Measurements from ENCODE around the gene UBL7. TPM values are rescaled to one million over a fixed set of nuclear protein-coding genes. Genes with fewer than 3 reads are reported as not detected.

The UBL7 gene
- polyA plus RNA-seq, 1 donor from 2014 or later: 70.7 TPM

DNA sequence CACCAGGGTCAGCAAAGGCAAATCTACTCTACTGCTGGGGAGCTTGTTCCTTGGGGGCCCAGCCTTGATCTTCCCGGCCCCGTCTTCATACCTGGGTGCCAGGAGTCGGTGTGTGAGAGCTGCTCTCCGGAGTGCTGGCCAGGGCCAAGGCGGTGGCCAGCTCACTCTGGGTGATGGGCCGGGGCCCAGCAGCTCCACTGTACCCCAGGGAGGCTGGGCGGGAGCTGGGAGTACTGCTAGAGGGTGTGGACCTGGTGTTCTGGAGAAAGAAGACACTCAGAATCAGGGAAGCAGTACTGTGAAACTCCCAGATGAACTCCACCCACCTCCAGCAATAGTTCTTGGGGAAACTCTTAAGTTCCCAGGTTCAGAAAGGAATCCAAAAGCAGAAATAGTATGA is 11.9 kb downstream of the UBL7 start:
- TF ChIP-seq MXI1 (conservative IDR thresholded peaks at IDR 0.05; ENCODE audit: poor library complexity, severe bottlenecking) (no peak), TAF1 (IDR thresholded peaks at IDR 0.05; ENCODE audit: low read depth) (no peak), SMC3 (conservative IDR thresholded peaks at IDR 0.05; ENCODE audit: poor library complexity) (no peak), EP300 (conservative IDR thresholded peaks at IDR 0.05; ENCODE audit: poor library complexity, severe bottlenecking) (no peak), RAD21 (conservative IDR thresholded peaks at IDR 0.05) (no peak), POLR2AphosphoS5 (IDR thresholded peaks at IDR 0.05) (no peak), EZH2 (IDR thresholded peaks at IDR 0.05; ENCODE audit: borderline replicate concordance, insufficient read depth, low read length, poor library complexity, severe bottlenecking) (no peak)
- TF ChIP-seq, protein P1, sequence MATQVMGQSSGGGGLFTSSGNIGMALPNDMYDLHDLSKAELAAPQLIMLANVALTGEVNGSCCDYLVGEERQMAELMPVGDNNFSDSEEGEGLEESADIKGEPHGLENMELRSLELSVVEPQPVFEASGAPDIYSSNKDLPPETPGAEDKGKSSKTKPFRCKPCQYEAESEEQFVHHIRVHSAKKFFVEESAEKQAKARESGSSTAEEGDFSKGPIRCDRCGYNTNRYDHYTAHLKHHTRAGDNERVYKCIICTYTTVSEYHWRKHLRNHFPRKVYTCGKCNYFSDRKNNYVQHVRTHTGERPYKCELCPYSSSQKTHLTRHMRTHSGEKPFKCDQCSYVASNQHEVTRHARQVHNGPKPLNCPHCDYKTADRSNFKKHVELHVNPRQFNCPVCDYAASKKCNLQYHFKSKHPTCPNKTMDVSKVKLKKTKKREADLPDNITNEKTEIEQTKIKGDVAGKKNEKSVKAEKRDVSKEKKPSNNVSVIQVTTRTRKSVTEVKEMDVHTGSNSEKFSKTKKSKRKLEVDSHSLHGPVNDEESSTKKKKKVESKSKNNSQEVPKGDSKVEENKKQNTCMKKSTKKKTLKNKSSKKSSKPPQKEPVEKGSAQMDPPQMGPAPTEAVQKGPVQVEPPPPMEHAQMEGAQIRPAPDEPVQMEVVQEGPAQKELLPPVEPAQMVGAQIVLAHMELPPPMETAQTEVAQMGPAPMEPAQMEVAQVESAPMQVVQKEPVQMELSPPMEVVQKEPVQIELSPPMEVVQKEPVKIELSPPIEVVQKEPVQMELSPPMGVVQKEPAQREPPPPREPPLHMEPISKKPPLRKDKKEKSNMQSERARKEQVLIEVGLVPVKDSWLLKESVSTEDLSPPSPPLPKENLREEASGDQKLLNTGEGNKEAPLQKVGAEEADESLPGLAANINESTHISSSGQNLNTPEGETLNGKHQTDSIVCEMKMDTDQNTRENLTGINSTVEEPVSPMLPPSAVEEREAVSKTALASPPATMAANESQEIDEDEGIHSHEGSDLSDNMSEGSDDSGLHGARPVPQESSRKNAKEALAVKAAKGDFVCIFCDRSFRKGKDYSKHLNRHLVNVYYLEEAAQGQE (IDR thresholded peaks at IDR 0.05; ENCODE audit: borderline replicate concordance): no peak
- TF ChIP-seq, protein P2, sequence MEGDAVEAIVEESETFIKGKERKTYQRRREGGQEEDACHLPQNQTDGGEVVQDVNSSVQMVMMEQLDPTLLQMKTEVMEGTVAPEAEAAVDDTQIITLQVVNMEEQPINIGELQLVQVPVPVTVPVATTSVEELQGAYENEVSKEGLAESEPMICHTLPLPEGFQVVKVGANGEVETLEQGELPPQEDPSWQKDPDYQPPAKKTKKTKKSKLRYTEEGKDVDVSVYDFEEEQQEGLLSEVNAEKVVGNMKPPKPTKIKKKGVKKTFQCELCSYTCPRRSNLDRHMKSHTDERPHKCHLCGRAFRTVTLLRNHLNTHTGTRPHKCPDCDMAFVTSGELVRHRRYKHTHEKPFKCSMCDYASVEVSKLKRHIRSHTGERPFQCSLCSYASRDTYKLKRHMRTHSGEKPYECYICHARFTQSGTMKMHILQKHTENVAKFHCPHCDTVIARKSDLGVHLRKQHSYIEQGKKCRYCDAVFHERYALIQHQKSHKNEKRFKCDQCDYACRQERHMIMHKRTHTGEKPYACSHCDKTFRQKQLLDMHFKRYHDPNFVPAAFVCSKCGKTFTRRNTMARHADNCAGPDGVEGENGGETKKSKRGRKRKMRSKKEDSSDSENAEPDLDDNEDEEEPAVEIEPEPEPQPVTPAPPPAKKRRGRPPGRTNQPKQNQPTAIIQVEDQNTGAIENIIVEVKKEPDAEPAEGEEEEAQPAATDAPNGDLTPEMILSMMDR (IDR thresholded peaks at IDR 0.05; ENCODE audit: poor library complexity, severe bottlenecking): no peak
- Histone ChIP-seq H3K4me2 (ENCODE audit: low read length) (no peak overlapping the region), H2AFZ (ENCODE audit: low read depth, low read length) (no peak overlapping the region), H3K27ac (ENCODE audit: low read length) (no peak overlapping the region), H3K9me3 (ENCODE audit: low read length) (no peaks in the 10 kb centered on the region), H3K9ac (ENCODE audit: low read length) (no peak overlapping the region), H3F3A (ENCODE audit: insufficient read depth, low read length, poor library complexity, severe bottlenecking) (no peaks in the 10 kb centered on the region), H3K79me2 (replicated peaks; ENCODE audit: insufficient read depth, low read length) (no peaks in the 10 kb centered on the region), H3K4me3 (ENCODE audit: low read length) (no peak overlapping the region), H3K9me2 (ENCODE audit: insufficient read depth, low read length) (no peaks in the 10 kb centered on the region), H3K27me3 (ENCODE audit: insufficient read depth, low read depth, low read length) (no peaks in the 10 kb centered on the region), H3K36me3 (ENCODE audit: insufficient read depth, low read length) (no peaks in the 10 kb centered on the region), H4K20me1 (ENCODE audit: insufficient read depth) (no peaks in the 10 kb centered on the region)

DNA sequence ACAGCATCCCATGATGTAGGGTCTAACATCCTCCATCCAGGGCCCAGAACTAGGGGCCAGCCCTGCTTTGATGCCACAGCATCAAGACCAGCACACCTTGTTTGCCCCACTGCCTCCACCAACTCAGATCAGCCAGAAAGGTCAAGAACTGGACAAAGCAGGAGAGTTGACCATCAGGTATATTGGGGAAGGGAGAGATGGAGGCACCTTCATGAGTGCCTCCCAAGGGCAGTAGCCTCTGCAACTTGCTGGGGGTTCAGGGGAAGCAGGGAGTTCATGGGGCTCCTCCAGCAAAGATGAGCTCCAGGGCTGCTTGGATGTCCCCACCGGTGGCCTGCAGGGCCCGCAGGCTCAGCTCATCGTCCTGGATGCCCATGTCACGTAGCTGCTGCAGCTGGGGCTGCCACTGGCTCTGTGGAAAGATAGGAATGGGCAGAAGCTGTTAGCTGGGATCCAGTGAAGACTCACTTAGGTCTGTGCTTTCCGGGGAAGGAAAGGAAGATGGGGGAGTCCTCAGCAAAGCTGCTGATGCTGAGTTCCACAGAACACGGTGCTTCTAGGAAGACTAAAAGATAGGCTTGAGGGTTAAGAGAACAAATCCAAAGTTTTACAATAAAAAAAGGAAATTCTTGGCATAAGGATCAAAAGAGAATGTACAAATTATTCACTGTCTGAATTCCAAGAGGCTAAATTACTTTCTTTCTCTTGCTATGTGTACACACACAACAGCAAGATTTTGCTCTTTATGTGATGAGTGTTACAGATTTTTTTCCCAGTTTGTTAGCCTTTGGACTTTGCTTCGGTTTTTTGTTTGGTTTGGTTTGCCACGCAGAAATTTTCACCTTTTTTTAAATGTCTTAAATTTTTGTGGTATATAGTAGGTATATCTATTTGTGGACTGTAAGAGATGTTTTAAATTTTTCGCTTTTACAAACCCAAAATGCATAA is 14.9 kb downstream of the UBL7 start:
- no peaks in the 10 kb centered on the region for H3F3A ChIP-seq (ENCODE audit: insufficient read depth, low read length, poor library complexity, severe bottlenecking)
- no peaks in the 10 kb centered on the region for H3K9me3 ChIP-seq (ENCODE audit: low read length)
- H3K9ac ChIP-seq (ENCODE audit: low read length): no peak overlapping the region
- TF ChIP-seq EP300 (conservative IDR thresholded peaks at IDR 0.05; ENCODE audit: poor library complexity, severe bottlenecking): no peak
- no peak for TF ChIP-seq EZH2 (IDR thresholded peaks at IDR 0.05; ENCODE audit: borderline replicate concordance, insufficient read depth, low read length, poor library complexity, severe bottlenecking)
- TF ChIP-seq MXI1 (conservative IDR thresholded peaks at IDR 0.05; ENCODE audit: poor library complexity, severe bottlenecking): no peak
- no peak for TF ChIP-seq SMC3 (conservative IDR thresholded peaks at IDR 0.05; ENCODE audit: poor library complexity)
- TF ChIP-seq POLR2AphosphoS5 (IDR thresholded peaks at IDR 0.05): no peak
- no peak for TF ChIP-seq RAD21 (conservative IDR thresholded peaks at IDR 0.05)
- TF ChIP-seq, protein P2 (IDR thresholded peaks at IDR 0.05; ENCODE audit: poor library complexity, severe bottlenecking): no peak
- no peak for TF ChIP-seq TAF1 (IDR thresholded peaks at IDR 0.05; ENCODE audit: low read depth)
- H3K27me3 ChIP-seq (ENCODE audit: insufficient read depth, low read depth, low read length): no peaks in the 10 kb centered on the region
- H2AFZ ChIP-seq (ENCODE audit: low read depth, low read length): no peak overlapping the region
- H3K79me2 ChIP-seq (replicated peaks; ENCODE audit: insufficient read depth, low read length): no peaks in the 10 kb centered on the region
- H3K9me2 ChIP-seq (ENCODE audit: insufficient read depth, low read length): no peaks in the 10 kb centered on the region
- no peaks in the 10 kb centered on the region for H3K36me3 ChIP-seq (ENCODE audit: insufficient read depth, low read length)
- H3K4me3 ChIP-seq (ENCODE audit: low read length): no peak overlapping the region
- H3K27ac ChIP-seq (ENCODE audit: low read length): no peak overlapping the region
- no peaks in the 10 kb centered on the region for H4K20me1 ChIP-seq (ENCODE audit: insufficient read depth)
- no peak overlapping the region for H3K4me2 ChIP-seq (ENCODE audit: low read length)

Measured in neural cell (in vitro differentiated cells).